RWPE1 (cell line): ENCODE measurements around the gene PLCB1.

Experiments
- CTCF ChIA-PET: fragments of 350-600 bp; sonication (Branson Sonifier 250); formaldehyde crosslinking; extraction: SDS; loops from one replicate; lab custom pipeline; 2021; lab: Yijun Ruan, JAX
- POLR2A ChIA-PET: fragments of 400-600 bp; formaldehyde crosslinking; extraction: SDS; loops from one replicate; lab custom pipeline; 2020; ENCODE audit warnings: antibody characterized with exemption; ENCODE audit not compliant: low non-redundant PET; lab: Yijun Ruan, JAX
- DNase-seq: peaks from one replicate; pipeline ENCODE4 v3.0.0; 2012; ENCODE audit warnings: low spot score
- H3K27ac ChIP-seq: fragments of 450-650 bp; 2 replicates; pipeline ENCODE4 v1.5.1; 2017
- CTCF ChIP-seq: fragments of 450-650 bp; conservative IDR thresholded peaks from 2 replicates; pipeline ENCODE4 v1.5.1; 2017; ENCODE audit warnings: low read depth, mild to moderate bottlenecking

The PLCB1 gene

GRCh38 chr20:8227293-8227692 lies 95.2 kb downstream of the PLCB1 start:
- TF ChIP-seq CTCF, result no peak
- CTCF ChIA-PET, result no interaction called here
- POLR2A ChIA-PET, result no interaction called here

GRCh38 chr20:8228315-8228714 lies 96.2 kb downstream of the PLCB1 start:
- no peak overlapping the region for H3K27ac ChIP-seq
- TF ChIP-seq CTCF, result no peak
- ChIA-PET CTCF (no interaction called here), POLR2A (no interaction called here)
- no peak for DNase-seq

More at GRCh38 chr20:8227293-8227692, 95.2 kb downstream of the PLCB1 start:
- no peak overlapping the region for H3K27ac ChIP-seq
- no peak for DNase-seq

DNA sequence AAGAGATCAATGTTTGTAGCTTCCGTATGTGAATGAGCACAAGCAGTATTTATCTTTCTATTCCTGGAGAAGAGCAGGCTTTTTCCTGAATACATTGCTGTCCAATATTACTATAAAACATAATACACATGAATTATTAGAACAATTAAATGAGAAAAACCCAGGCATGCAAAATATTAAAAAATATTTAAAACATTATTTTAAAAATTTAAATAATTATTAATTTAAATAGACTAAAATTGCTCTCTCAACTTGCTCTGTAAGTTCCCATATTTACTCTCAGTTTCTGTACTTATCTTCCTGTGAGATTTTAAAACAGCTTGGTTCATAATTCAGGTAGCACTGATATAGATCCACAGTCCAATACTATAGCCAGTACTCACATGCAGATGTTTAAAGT lies 97.0 kb downstream of the PLCB1 start:
- CTCF ChIA-PET, result interaction anchor here (0.5 kb wide), 1 partner anchor 13 kb away, joined by 6 read pairs; no protein-coding TSS in a partner anchor
- no peak for TF ChIP-seq CTCF
- no peak for DNase-seq
- H3K27ac ChIP-seq, result no peak overlapping the region
- POLR2A ChIA-PET, result no interaction called here

GRCh38 chr20:8231038-8231437 lies 99.0 kb downstream of the PLCB1 start:
- no peak for TF ChIP-seq CTCF
- CTCF ChIA-PET, result no interaction called here
- DNase-seq, result no peak

DNA sequence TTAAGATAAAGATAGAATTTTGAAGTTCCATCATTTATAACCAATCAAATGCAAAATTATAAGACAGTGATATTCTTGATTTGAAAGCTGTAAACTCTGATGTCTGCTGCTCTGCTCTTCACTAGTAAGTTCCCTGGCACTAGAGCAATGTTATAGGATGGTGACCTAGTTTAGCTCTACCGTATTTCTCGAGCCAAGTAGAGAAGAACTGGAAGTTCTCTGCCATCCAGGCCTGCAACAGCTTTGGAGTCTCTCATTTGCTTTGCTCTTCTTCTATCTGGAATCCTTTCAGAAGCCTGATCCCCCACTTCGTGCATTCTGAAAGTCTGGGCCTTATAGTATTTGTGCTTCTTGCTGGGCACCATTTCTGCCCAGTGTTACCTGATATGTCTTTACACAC lies 100.3 kb downstream of the PLCB1 start:
- no peak for DNase-seq
- no peak for TF ChIP-seq CTCF
- no peak overlapping the region for H3K27ac ChIP-seq
- CTCF ChIA-PET, result no interaction called here
- POLR2A ChIA-PET, result no interaction called here

More at GRCh38 chr20:8231038-8231437, 99.0 kb downstream of the PLCB1 start:
- no peak overlapping the region for H3K27ac ChIP-seq
- POLR2A ChIA-PET, result no interaction called here

DNA sequence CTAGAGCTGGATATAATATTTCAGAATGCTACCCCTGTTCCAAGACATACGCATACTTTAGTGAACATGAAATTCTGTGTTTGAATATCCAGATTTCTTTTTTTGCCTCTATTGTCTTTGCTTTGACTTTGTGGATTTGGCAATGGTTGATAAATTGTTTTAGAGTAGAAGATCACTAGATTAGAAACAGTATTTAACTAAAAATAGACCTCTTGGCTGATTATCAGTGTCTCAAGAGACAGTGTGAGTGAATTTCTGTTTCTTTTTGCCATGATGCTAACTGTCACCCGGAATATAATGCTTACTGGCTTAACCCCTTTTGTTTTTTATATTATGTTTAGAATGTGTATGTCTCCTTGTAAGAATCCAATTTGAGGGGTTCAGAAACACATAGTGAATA lies 102.5 kb downstream of the PLCB1 start:
- ChIA-PET POLR2A (no interaction called here), CTCF (no interaction called here)
- no peak overlapping the region for H3K27ac ChIP-seq
- TF ChIP-seq CTCF, result no peak
- DNase-seq, result no peak
